Endothelial cell of umbilical vein (primary cell): Measurements from ENCODE around the gene LTBP2. TPM values are rescaled to one million over a fixed set of nuclear protein-coding genes. Genes with fewer than 3 reads are reported as not detected.

ENCODE experiments used
- BruUV-seq: library from RNA; stranded (reverse); fragments of 400-500 nt; replicated peaks from 2 replicates; lab custom pipeline; 2021; lab: Mats Ljungman, UMichigan
- CTCF ChIA-PET: fragments of 300-600, 350-600 bp; sonication (Branson Sonifier 250); formaldehyde crosslinking; loops from one replicate; lab custom pipeline; 2021; ENCODE audit warnings: antibody characterized with exemption, inconsistent platforms; lab: Charles Lee
- POLR2A ChIA-PET: fragments of 300-600, 350-600 bp; sonication (Branson Sonifier 250); formaldehyde crosslinking; loops from one replicate; lab custom pipeline; 2021; ENCODE audit warnings: antibody characterized with exemption, inconsistent platforms; lab: Charles Lee
- DNase-seq: peaks from one replicate; pipeline ENCODE4 v3.0.0-alpha.2; 2011; ENCODE audit warnings: low read depth, low spot score
- FAIRE-seq: peaks from 2 replicates; lab custom pipeline; 2011; peaks lifted over from hg19 to GRCh38; lab: Jason Lieb, UNC
- H2AFZ ChIP-seq: 2 replicates; pipeline ENCODE4 v1.6.0; 2012; ENCODE audit warnings: low read depth, low read length, control low read depth, inconsistent platforms
- H3K27ac ChIP-seq: 2 replicates; pipeline ENCODE4 v1.5.1; 2011; ENCODE audit warnings: low read depth, mild to moderate bottlenecking, control low read depth, low read length, moderate library complexity; ENCODE audit not compliant: insufficient read depth
- H3K27me3 ChIP-seq, 2 experiments: 2 replicates each; pipeline versions ENCODE4 v1.6.0 to v1.6.1; 2011; ENCODE audit warnings: low read length in 2 of 2, mixed read lengths in 1 of 2; ENCODE audit not compliant: control insufficient read depth in 2 of 2, insufficient read depth in 2 of 2
- H3K36me3 ChIP-seq, 2 experiments: 2 replicates in 1 of 2; 3 replicates in 1 of 2; pipeline ENCODE4 v1.5.1; 2011; ENCODE audit warnings: low read length in 2 of 2, mild to moderate bottlenecking in 1 of 2, moderate library complexity in 1 of 2; ENCODE audit not compliant: control insufficient read depth in 2 of 2, insufficient read depth in 2 of 2; ENCODE audit errors: extremely low read depth in 1 of 2
- H3K4me1 ChIP-seq: 3 replicates; pipeline ENCODE4 v1.5.1; 2011; ENCODE audit warnings: mild to moderate bottlenecking, low read length; ENCODE audit not compliant: control insufficient read depth, insufficient read depth; ENCODE audit errors: extremely low read depth
- H3K4me2 ChIP-seq: 2 replicates; pipeline ENCODE4 v1.6.1; 2011; ENCODE audit warnings: low read length, control low read depth, mixed read lengths; ENCODE audit not compliant: insufficient read depth
- H3K4me3 ChIP-seq, 3 experiments: fragments of 200-600 bp in 1 of 3; sonication (generic), shearing (Covaris generic) in 1 of 3; replicated peaks in 1 of 3; 2 replicates each; pipeline ENCODE4 v1.5.1; 2011 to 2016; ENCODE audit warnings: control low read depth in 3 of 3, low read length in 3 of 3, mild to moderate bottlenecking in 2 of 3, inconsistent platforms in 1 of 3, low read depth in 1 of 3, moderate library complexity in 1 of 3; ENCODE audit not compliant: insufficient read depth in 1 of 3
- H3K79me2 ChIP-seq: 2 replicates; pipeline ENCODE4 v1.6.0; 2012; ENCODE audit warnings: low read length, inconsistent platforms; ENCODE audit not compliant: control insufficient read depth, insufficient read depth
- H3K9ac ChIP-seq: replicated peaks from 2 replicates; pipeline ENCODE3; 2011; ENCODE audit warnings: low read length, control low read depth; ENCODE audit not compliant: insufficient read depth; ENCODE audit errors: extremely low read depth
- H3K9me1 ChIP-seq: replicated peaks from 3 replicates; pipeline ENCODE4 v1.6.0; 2011; ENCODE audit warnings: mild to moderate bottlenecking, low read length; ENCODE audit not compliant: control insufficient read depth, insufficient read depth; ENCODE audit errors: extremely low read depth
- H3K9me3 ChIP-seq: replicated peaks from 2 replicates; pipeline ENCODE4 v1.5.1; 2012; ENCODE audit warnings: low read length, inconsistent platforms; ENCODE audit not compliant: control insufficient read depth, insufficient read depth
- H4K20me1 ChIP-seq: replicated peaks from 2 replicates; pipeline ENCODE3; 2011; ENCODE audit warnings: mild to moderate bottlenecking, low read length; ENCODE audit not compliant: control insufficient read depth, insufficient read depth; ENCODE audit errors: extremely low read depth
- EZH2 ChIP-seq: IDR thresholded peaks from 2 replicates; pipeline ENCODE4 v1.6.1; 2012; ENCODE audit warnings: borderline replicate concordance, low read depth, mild to moderate bottlenecking, moderate library complexity, low read length, inconsistent platforms; ENCODE audit not compliant: severe bottlenecking
- FOS ChIP-seq: IDR thresholded peaks from 2 replicates; pipeline ENCODE4 v1.6.1; 2011; ENCODE audit warnings: mild to moderate bottlenecking, low read length, moderate library complexity, borderline replicate concordance; ENCODE audit not compliant: insufficient read depth
- GATA2 ChIP-seq: IDR thresholded peaks from 2 replicates; pipeline ENCODE4 v1.7.0; 2011; ENCODE audit warnings: low read depth, mild to moderate bottlenecking, moderate library complexity, mixed read lengths, low read length; ENCODE audit not compliant: insufficient read length, insufficient read depth
- JUN ChIP-seq: IDR thresholded peaks from 2 replicates; pipeline ENCODE4 v1.6.1; 2011; ENCODE audit warnings: borderline replicate concordance, low read depth; ENCODE audit not compliant: insufficient read length, insufficient read depth
- MYC ChIP-seq: IDR thresholded peaks from one replicate; pipeline ENCODE4 v1.6.1; 2011; ENCODE audit warnings: mild to moderate bottlenecking, low read depth, low read length
- POLR2A ChIP-seq: IDR thresholded peaks from 2 replicates; pipeline ENCODE4 v1.6.1; 2012; ENCODE audit warnings: low read depth, mild to moderate bottlenecking, control low read depth, low read length
- POLR2AphosphoS5 ChIP-seq: IDR thresholded peaks from 2 replicates; pipeline ENCODE4 v1.6.1; 2012; ENCODE audit warnings: low read depth, mild to moderate bottlenecking, control low read depth, low read length, moderate library complexity; ENCODE audit not compliant: insufficient read depth
- dilution Hi-C: fragments of 300-500 bp; cut with MboI; formaldehyde crosslinking; loops from one replicate; pipeline ENCODE4 v1.15.0; 2019; ENCODE audit warnings: low sequenced_read_pairs; ENCODE audit not compliant: extremely low pct_ligation_motif_present
- intact Hi-C: fragments of 100-400 bp; cut with micrococcal nuclease; formaldehyde crosslinking; loops from one replicate; pipeline ENCODE4 v1.10.0; 2022
- polyA plus RNA-seq, 4 experiments: library from polyadenylated mRNA; depleted of rRNA in 3 of 4; stranded (reverse) in 3 of 4; unstranded in 1 of 4; fragments of >200 nt; gene quantifications; 2 replicates each; pipeline versions ENCODE4 v1.2.1 to v1.2.3, GENCODE V29; 2011 to 2012; ENCODE audit warnings: missing spikeins in 1 of 4
- total RNA-seq: library from RNA; stranded (reverse); gene quantifications from 2 replicates; pipeline ENCODE4 v1.2.3, GENCODE V29; 2021
- TF ChIP-seq, protein P1 (sequence below), 2 donors: IDR thresholded peaks; 1 replicate in 1 of 2; 2 replicates in 1 of 2; pipeline ENCODE4 v1.5.1; 2011; ENCODE audit warnings: low read length in 2 of 2, mild to moderate bottlenecking in 2 of 2, moderate library complexity in 2 of 2, control low read depth in 1 of 2, inconsistent platforms in 1 of 2, low read depth in 1 of 2; ENCODE audit not compliant: insufficient read depth in 1 of 2; ENCODE audit errors: extremely low read depth in 1 of 2
- TF ChIP-seq, protein P2 (sequence below): IDR thresholded peaks from 2 replicates; pipeline ENCODE4 v1.6.1; 2011; ENCODE audit not compliant: insufficient read depth, insufficient read length

LTBP2 gene
- total and polyA plus RNA-seq, 2 donors (not counting 3 experiments of a cell fraction or from before 2014, with no cell fraction given): 209 to 268 TPM

DNA sequence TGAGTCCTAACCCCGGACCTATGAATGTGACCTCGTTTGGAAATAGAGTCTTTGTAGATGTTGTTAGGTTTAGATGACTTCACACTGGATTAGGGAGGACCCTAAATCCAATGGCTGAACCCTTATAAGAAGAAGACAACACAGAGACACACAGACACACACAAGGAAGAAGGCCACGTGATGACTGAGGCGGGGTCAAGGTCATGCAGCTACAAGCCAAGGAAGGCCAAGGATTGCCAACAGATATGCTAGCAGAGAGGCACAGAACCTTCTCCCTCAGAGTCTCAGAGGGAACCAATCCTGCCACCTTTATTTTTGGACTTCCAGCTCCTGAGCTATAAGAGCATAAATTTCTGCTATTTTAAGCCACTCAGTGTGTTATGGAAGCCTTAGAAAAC lies 31.8 kb downstream of the LTBP2 start:
- DNase-seq (peak; percentile 23), FAIRE-seq (peak; percentile 50)
- Histone ChIP-seq H2AFZ (no peak overlapping the region), H3K27ac (peak overlapping the region; percentile 67), H3K9me1 (no peaks in the 10 kb centered on the region), H3K36me3 (peaks cover 14 to 15% of the 10 kb centered on the region in 2 experiments), H3K9ac (no peak overlapping the region), H3K4me1 (peaks cover 35% of the 10 kb centered on the region), H4K20me1 (no peaks in the 10 kb centered on the region), H3K79me2 (peaks cover 94% of the 10 kb centered on the region), H3K4me3 (no peak overlapping the region), H3K4me2 (no peak overlapping the region), H3K27me3 (no peaks in the 10 kb centered on the region), H3K9me3 (no peaks in the 10 kb centered on the region)
- ChIA-PET POLR2A (no interaction called here), CTCF (interaction anchor here (1.0 kb wide), 1 partner anchor 24 kb away, joined by 3 read pairs; no protein-coding TSS in a partner anchor)
- no TSS peak for BruUV-seq
- intact Hi-C loops (loop anchor here (1.0 kb wide), 1 partner anchor 8 kb away; no protein-coding TSS in a partner anchor), dilution Hi-C loops (no loop called here)
- no peak for TF ChIP-seq POLR2AphosphoS5
- no peak for TF ChIP-seq MYC
- TF ChIP-seq FOS: no peak
- no peak for TF ChIP-seq JUN
- TF ChIP-seq, protein P1, sequence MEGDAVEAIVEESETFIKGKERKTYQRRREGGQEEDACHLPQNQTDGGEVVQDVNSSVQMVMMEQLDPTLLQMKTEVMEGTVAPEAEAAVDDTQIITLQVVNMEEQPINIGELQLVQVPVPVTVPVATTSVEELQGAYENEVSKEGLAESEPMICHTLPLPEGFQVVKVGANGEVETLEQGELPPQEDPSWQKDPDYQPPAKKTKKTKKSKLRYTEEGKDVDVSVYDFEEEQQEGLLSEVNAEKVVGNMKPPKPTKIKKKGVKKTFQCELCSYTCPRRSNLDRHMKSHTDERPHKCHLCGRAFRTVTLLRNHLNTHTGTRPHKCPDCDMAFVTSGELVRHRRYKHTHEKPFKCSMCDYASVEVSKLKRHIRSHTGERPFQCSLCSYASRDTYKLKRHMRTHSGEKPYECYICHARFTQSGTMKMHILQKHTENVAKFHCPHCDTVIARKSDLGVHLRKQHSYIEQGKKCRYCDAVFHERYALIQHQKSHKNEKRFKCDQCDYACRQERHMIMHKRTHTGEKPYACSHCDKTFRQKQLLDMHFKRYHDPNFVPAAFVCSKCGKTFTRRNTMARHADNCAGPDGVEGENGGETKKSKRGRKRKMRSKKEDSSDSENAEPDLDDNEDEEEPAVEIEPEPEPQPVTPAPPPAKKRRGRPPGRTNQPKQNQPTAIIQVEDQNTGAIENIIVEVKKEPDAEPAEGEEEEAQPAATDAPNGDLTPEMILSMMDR (IDR thresholded peaks at IDR 0.05; ENCODE audit: extremely low read depth in 1 of 2, insufficient read depth in 1 of 2, low read depth in 1 of 2, low read length in 2 of 2): no peak
- TF ChIP-seq GATA2: no peak
- no peak for TF ChIP-seq POLR2A
- TF ChIP-seq EZH2: no peak
- TF ChIP-seq, protein P2, sequence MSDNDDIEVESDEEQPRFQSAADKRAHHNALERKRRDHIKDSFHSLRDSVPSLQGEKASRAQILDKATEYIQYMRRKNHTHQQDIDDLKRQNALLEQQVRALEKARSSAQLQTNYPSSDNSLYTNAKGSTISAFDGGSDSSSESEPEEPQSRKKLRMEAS: no peak
